NCI-H2029 (cell line): ENCODE measurements around the gene ARHGAP4.

Source experiments
- DNase-seq: peaks from one replicate; lab custom pipeline; 2025; lab: John Stamatoyannopoulos, UW

ARHGAP4 gene

GRCh38 chrX:153882086-153882498 lies 44.0 kb downstream of the ARHGAP4 start:
- no peak for DNase-seq

- no peak for DNase-seq
Observed at GRCh38 chrX:153881281-153881680, 44.8 kb downstream of the ARHGAP4 start.

DNA sequence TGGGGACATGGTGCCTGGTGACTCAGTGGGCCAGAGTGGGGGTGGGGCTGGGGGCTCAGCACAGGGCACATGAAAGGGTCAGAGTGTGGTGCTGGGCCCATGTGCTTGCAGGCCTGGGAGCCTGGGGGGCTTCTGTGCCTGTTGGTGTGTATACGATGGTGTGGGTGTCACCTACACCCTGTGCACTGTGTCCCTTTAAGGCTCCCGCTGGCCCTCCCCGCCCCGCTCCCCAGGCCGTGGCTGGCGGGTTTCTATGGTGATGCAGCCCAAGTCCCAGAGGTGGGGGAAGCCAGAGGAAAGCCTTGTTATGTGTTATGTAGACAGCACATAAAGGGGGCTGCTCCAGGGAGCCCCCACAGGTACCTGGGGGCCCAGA lies 45.6 kb downstream of the ARHGAP4 start:
- no peak for DNase-seq

DNA sequence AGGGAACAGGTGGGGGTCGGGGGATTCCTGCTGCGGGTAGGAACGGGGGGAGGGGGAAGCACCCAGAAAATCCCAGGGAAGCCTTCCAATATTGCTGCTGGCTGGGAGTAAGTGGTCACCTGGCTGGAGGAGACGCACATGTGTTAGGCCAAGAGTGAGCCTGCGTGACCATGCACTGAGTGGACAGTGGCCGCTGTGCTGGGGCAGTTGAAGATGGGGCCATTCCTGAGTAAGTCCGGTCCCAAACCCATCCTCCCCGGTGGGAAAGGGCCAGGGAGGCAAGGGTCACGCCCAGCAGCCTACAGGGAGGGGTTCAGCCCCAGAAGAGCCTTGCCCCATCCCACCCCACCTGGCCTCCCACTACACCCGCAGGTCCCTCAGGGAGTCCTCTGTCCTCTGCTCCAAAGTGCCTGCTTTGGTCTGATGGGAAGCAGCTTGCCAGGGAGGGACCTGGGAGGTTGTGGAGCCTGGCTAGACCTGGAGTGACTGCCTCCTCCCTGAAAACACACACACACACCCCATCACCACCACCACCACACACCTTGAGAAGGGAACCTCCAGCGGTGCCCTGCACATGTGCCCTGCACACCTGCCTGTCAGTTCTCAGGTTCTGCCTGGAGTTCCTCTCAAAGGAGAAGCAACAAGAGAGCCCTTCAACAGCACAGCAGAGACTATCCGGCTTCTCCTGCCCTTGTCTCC lies 46.2 kb downstream of the ARHGAP4 start:
- DNase-seq: no peak

GRCh38 chrX:153878969-153879653 lies 47.0 kb downstream of the ARHGAP4 start:
- no peak for DNase-seq

DNA sequence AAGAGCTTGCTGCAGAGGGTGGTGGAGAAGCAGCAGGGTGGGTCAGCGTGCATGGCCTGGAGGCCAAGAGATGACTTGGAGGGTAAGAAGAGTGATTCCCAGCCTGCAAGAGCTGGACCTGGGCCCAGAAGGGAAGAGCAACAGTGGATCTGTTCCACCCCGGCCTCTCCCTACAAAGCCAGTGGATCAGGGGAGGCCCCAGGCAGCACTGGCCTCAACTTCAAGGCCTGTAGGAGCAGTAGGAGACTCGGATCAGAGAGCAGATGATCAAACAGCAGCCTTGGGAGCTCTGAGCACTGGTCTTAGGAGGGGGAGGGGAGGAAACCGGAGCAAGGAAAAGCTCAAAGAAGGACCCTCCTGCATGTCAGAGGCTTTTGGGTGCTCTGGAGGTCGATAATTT lies 47.7 kb downstream of the ARHGAP4 start:
- no peak for DNase-seq

- no peak for DNase-seq
Observed at GRCh38 chrX:153877571-153878261, 48.3 kb downstream of the ARHGAP4 start.

- no peak for DNase-seq
Observed at GRCh38 chrX:153876112-153876491, 50.0 kb downstream of the ARHGAP4 start.

GRCh38 chrX:153875391-153876111 lies 50.5 kb downstream of the ARHGAP4 start:
- DNase-seq: no peak

DNA sequence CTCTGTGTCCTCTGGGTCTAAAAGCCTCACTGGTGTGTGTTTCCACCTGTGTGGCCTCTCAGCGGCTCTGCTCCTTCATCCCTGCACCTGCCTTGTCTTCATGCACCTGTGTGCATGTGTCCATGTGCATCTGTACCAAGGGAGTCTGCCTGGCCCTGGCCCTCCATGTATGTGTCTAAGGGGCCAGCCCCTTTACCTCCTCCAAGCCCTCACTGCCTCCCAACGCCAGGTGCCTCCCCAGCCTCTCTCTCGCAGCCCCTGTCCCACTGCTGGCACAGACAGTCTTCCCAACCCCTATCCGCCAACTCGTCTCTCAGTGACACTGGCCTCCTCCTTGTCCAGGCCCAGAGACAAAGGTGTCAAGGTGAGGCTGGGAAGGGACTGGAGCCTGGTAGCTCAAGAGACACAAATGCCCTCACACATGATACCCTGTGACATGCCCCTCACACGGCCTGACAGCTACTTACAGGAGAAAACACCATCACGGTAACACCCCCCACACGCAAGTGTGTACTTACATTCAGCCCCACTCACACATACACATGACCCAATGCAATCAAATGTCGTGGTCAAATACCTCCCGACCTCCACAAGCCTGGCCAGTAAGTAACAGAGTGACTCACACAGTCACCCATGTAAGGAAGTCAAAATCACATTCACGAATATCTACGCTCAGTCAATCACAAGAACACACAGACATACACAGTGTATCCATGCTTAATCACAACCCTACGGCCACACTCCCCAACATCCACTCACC lies 51.5 kb downstream of the ARHGAP4 start:
- DNase-seq: no peak

- no peak for DNase-seq
Observed at GRCh38 chrX:153874085-153874365, 52.0 kb downstream of the ARHGAP4 start.

- no peak for DNase-seq
Observed at GRCh38 chrX:153873282-153874084, 52.6 kb downstream of the ARHGAP4 start.

DNA sequence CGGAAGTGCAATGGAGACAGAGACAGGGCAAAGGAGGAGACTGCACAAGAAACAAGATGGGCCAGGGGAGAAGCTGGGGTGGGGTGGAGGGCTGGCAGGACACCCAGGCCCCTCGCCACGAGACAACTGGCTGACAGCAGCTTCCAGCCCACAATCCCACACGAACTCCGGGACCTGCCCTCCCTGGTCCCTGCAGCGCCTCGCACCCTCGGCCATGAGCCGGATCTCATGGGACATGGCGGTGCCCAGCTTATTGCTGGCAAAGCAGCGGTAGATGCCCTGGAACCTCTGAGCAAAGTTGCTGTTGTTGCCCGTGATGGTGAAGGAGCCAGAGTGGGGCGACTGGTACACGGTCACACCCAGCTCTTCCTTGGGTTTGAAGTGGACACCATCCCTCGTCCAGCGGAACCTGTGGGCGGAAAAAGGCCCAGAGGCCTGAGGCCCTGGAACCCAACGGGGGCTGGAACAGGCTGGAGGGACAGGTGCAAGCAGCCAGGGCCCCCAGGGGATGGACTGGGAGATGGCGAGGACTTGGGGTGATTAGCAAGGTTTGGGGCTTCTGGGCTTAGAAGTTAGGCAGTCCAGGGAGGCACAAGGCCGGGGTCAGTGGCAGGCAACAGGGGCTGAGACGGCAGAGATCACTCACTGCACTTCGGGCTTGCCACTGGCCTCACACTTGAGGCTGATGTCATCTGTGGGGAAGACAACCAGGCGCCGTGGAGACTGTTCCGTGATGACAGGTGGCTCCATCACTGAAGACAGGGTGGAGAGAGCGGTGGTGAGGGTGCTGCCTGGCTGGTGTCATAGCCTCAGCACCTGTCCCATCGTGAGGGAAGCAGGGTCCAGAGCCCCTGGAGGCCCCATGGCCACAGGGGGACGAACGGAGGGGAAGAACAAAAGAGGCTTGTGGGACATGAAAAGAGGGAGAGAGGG lies 53.9 kb downstream of the ARHGAP4 start:
- no peak for DNase-seq

DNA sequence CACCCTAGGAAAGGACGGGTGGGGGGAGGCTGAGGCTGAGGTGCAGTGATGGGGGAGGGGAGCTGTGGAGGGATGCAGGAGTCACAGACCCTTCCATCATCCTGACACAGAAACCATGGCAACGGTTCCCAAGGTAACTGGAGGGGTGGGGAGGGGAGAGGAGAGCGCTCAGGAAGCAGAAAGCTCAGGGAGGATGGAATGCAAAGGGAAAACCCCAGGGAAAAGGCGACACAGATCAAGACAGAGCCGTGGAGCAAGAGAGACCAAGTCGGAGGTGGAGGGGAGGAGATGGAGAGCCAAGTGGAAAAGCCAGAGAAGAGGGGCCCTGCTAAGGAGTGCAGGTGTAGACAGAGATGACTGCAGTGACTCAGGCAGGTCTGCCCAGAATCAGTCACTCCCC lies 54.6 kb downstream of the ARHGAP4 start:
- no peak for DNase-seq

- DNase-seq: no peak
Observed at GRCh38 chrX:153870791-153871360, 55.2 kb downstream of the ARHGAP4 start.

DNA sequence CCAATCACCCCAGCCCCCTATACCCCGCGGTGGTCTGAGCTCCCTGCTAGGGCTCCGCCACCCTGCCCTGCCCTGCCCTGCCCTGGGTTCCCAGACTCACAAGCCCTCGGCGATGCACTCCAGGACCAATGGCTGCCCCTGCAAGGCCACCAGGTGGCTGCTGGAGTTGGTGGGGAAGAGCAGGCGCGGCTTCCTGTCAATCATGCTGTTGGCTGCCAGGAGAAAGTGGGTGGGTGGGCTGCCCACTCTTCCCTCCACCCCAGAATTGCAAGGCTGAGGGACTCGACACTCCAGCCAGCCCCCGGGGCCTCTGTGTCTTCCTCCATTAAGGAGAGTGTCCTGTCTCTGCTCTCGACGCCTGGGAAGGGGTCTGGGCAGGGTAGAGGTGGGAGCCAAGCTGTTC lies 55.8 kb downstream of the ARHGAP4 start:
- no peak for DNase-seq

- DNase-seq: no peak
Observed at GRCh38 chrX:153869473-153870287, 56.4 kb downstream of the ARHGAP4 start.

- DNase-seq: no peak
Observed at GRCh38 chrX:153868576-153869472, 57.2 kb downstream of the ARHGAP4 start.
